SK-N-SH (cell line): ENCODE results near the gene NCOR2.

ENCODE experiments used
- CHD2 ChIP-seq: fragments of 150-350 bp; IDR thresholded peaks from 2 replicates; pipeline ENCODE4 v1.6.1; 2018; ENCODE audit warnings: low read length; ENCODE audit not compliant: partially characterized antibody
- CTCF ChIP-seq: fragments of 200-600 bp; sonication (generic); IDR thresholded peaks from 2 replicates; pipeline ENCODE4 v1.6.1; 2017; ENCODE audit warnings: antibody characterized with exemption, mild to moderate bottlenecking, moderate library complexity
- EZH2phosphoT487 ChIP-seq: fragments of 200-600 bp; sonication (generic); IDR thresholded peaks from 2 replicates; pipeline ENCODE4 v1.6.1; 2017; ENCODE audit warnings: low read depth, mixed run types, mild to moderate bottlenecking, antibody characterized with exemption, moderate library complexity, borderline replicate concordance
- FOXJ3 ChIP-seq: sonication (generic); formaldehyde crosslinking; IDR thresholded peaks from 2 replicates; pipeline ENCODE4 v1.5.1; 2020; ENCODE audit warnings: mild to moderate bottlenecking, missing genetic modification reagents
- MAX ChIP-seq: IDR thresholded peaks from 2 replicates; pipeline ENCODE4 v1.4.0; 2012; ENCODE audit warnings: low read depth
- RAD21 ChIP-seq: IDR thresholded peaks from 2 replicates; pipeline ENCODE4 v1.6.1; 2012; ENCODE audit warnings: mild to moderate bottlenecking, low read length
- RXRA ChIP-seq: IDR thresholded peaks from 2 replicates; pipeline ENCODE4 v1.4.0; 2012; ENCODE audit warnings: low read depth, mild to moderate bottlenecking, borderline replicate concordance
- SIN3A ChIP-seq: IDR thresholded peaks from 2 replicates; pipeline ENCODE4 v1.6.1; 2012; ENCODE audit warnings: low read depth, mild to moderate bottlenecking, low read length, moderate library complexity, borderline replicate concordance
- SMC3 ChIP-seq: IDR thresholded peaks from 2 replicates; pipeline ENCODE4 v1.6.1; 2012; ENCODE audit warnings: low read depth, low read length, improper control_type of control experiment
- TAF1 ChIP-seq: IDR thresholded peaks from 2 replicates; pipeline ENCODE4 v1.6.1; 2012; ENCODE audit warnings: low read depth, mild to moderate bottlenecking, low read length, moderate library complexity, borderline replicate concordance
- USF2 ChIP-seq: fragments of 150-350 bp; IDR thresholded peaks from 2 replicates; pipeline ENCODE4 v1.6.1; 2017; ENCODE audit warnings: antibody characterized with exemption, low read length, low read depth, borderline replicate concordance
- YY1 ChIP-seq: IDR thresholded peaks from 2 replicates; pipeline ENCODE4 v1.4.0; 2012; ENCODE audit warnings: low read depth, mild to moderate bottlenecking
- ZBTB33 ChIP-seq: IDR thresholded peaks from 2 replicates; pipeline ENCODE4 v1.4.0; 2012; ENCODE audit warnings: low read depth, borderline replicate concordance

GRCh38 chr12:124542021-124542949 is 25.1 kb downstream of the NCOR2 start:
- TF ChIP-seq FOXJ3 (no peak), CTCF (no peak), SIN3A (no peak), RAD21 (no peak), ZBTB33 (no peak), MAX (no peak), TAF1 (no peak), CHD2 (no peak), YY1 (no peak), SMC3 (no peak), EZH2phosphoT487 (no peak), USF2 (no peak), RXRA (no peak)
